ENCODE results near the gene PSEN1. TPM values are rescaled to one million over a fixed set of nuclear protein-coding genes. Genes with fewer than 3 reads are reported as not detected.

Gene PSEN1
- total RNA-seq, 2 donors from 2014 or later = 76.4 to 103 TPM

- H3K9me3 ChIP-seq = no peaks in the 10 kb centered on the region
- H3K27me3 ChIP-seq = no peaks in the 10 kb centered on the region
- no peak overlapping the region for H3K9ac ChIP-seq (ENCODE audit: low read depth in 2 of 2, low read length in 2 of 2)
- H3K4me1 ChIP-seq = no peaks in the 10 kb centered on the region
- DNase-seq = no peak
- intact Hi-C loops (cut with DNase I) = no loop called here
- no peak for TF ChIP-seq CTCF (IDR thresholded peaks at IDR 0.05)
- no peak overlapping the region for H3K27ac ChIP-seq
- peaks cover 11% of the 10 kb centered on the region for H3K36me3 ChIP-seq
- H3K4me3 ChIP-seq = no peak overlapping the region
Observed at GRCh38 chr14:73105050-73105449, 31.3 kb upstream of the PSEN1 start.

- no peak overlapping the region for H3K27ac ChIP-seq
- H3K4me1 ChIP-seq = no peaks in the 10 kb centered on the region
- H3K4me3 ChIP-seq = no peak overlapping the region
- peaks cover 13% of the 10 kb centered on the region for H3K36me3 ChIP-seq
- H3K9ac ChIP-seq (ENCODE audit: low read depth in 2 of 2, low read length in 2 of 2) = no peak overlapping the region
- no peak for TF ChIP-seq CTCF (IDR thresholded peaks at IDR 0.05)
- no peaks in the 10 kb centered on the region for H3K9me3 ChIP-seq
- intact Hi-C loops (cut with DNase I) = no loop called here
- H3K27me3 ChIP-seq = no peaks in the 10 kb centered on the region
- no peak for DNase-seq
Observed at GRCh38 chr14:73105727-73106126, 30.6 kb upstream of the PSEN1 start.

- no peak for TF ChIP-seq CTCF (IDR thresholded peaks at IDR 0.05)
- peaks cover 8% of the 10 kb centered on the region for H3K36me3 ChIP-seq
- DNase-seq = no peak
Observed at GRCh38 chr14:73116079-73116665, 20.1 kb upstream of the PSEN1 start.

GRCh38 chr14:73124180-73124894 is 12.0 kb upstream of the PSEN1 start:
- peaks cover 4% of the 10 kb centered on the region for H3K36me3 ChIP-seq
- DNase-seq = no peak
- no peak overlapping the region for H3K27ac ChIP-seq
- intact Hi-C loops (cut with DNase I) = no loop called here
- H3K4me3 ChIP-seq = no peak overlapping the region
- H3K27me3 ChIP-seq = no peaks in the 10 kb centered on the region
- no peaks in the 10 kb centered on the region for H3K9me3 ChIP-seq
- TF ChIP-seq CTCF (IDR thresholded peaks at IDR 0.05) = no peak
- no peak overlapping the region for H3K9ac ChIP-seq (ENCODE audit: low read depth in 2 of 2, low read length in 2 of 2)
- no peaks in the 10 kb centered on the region for H3K4me1 ChIP-seq

More at GRCh38 chr14:73116079-73116665, 20.1 kb upstream of the PSEN1 start:
- H3K27me3 ChIP-seq = no peaks in the 10 kb centered on the region
- intact Hi-C loops (cut with DNase I) = no loop called here
- no peak overlapping the region for H3K9ac ChIP-seq (ENCODE audit: low read depth in 2 of 2, low read length in 2 of 2)
- H3K4me1 ChIP-seq = no peaks in the 10 kb centered on the region
- no peak overlapping the region for H3K27ac ChIP-seq
- no peaks in the 10 kb centered on the region for H3K9me3 ChIP-seq
- H3K4me3 ChIP-seq = no peak overlapping the region

- Histone ChIP-seq H3K27ac (no peak overlapping the region), H3K4me1 (no peaks in the 10 kb centered on the region), H3K36me3 (peaks cover 4% of the 10 kb centered on the region), H3K9me3 (no peaks in the 10 kb centered on the region), H3K9ac (ENCODE audit: low read depth in 2 of 2, low read length in 2 of 2) (no peak overlapping the region), H3K4me3 (no peak overlapping the region), H3K27me3 (no peaks in the 10 kb centered on the region)
- DNase-seq = no peak
- intact Hi-C loops (cut with DNase I) = no loop called here
- TF ChIP-seq CTCF (IDR thresholded peaks at IDR 0.05) = no peak
Observed at GRCh38 chr14:73125169-73125588, 11.1 kb upstream of the PSEN1 start.
